ENCODE measurements around the gene GJB1. TPM values are rescaled to one million over a fixed set of nuclear protein-coding genes. Genes with fewer than 3 reads are reported as not detected.

Gene GJB1
- total RNA-seq, 1 donor from 2014 or later: not detected

DNA sequence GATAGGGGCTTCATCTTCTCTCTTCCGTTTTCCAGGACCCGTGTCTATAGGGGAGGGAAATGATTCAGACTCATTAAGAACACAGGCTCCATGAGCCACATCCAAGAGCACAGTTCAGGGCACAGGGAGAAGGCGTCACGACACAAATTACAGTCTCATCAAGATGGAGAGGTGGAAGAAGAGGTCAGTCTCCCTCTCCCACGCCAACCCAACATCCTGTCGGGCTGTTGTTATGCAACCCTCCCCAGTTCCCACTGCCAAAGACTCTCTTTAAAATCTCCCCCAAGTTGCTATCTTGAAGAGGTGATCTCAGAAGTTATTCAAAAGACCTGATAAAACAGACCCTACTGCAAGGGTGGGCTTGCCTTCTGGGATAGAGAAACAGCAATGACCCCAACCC lies 18.3 kb downstream of the GJB1 start:
- Histone ChIP-seq H3K27me3 (ENCODE audit: control insufficient read depth, insufficient read depth, low read length) (no peaks in the 10 kb centered on the region), H3K36me3 (ENCODE audit: control insufficient read depth, insufficient read depth, low read length) (peaks cover 5% of the 10 kb centered on the region), H3K4me3 (ENCODE audit: low read depth, low read length) (no peak overlapping the region)
- TF ChIP-seq CTCF (IDR thresholded peaks at IDR 0.05; ENCODE audit: insufficient read depth, low read length, severe bottlenecking): no peak
- no peak for FAIRE-seq
- DNase-seq (ENCODE audit: low read depth): no peak

DNA sequence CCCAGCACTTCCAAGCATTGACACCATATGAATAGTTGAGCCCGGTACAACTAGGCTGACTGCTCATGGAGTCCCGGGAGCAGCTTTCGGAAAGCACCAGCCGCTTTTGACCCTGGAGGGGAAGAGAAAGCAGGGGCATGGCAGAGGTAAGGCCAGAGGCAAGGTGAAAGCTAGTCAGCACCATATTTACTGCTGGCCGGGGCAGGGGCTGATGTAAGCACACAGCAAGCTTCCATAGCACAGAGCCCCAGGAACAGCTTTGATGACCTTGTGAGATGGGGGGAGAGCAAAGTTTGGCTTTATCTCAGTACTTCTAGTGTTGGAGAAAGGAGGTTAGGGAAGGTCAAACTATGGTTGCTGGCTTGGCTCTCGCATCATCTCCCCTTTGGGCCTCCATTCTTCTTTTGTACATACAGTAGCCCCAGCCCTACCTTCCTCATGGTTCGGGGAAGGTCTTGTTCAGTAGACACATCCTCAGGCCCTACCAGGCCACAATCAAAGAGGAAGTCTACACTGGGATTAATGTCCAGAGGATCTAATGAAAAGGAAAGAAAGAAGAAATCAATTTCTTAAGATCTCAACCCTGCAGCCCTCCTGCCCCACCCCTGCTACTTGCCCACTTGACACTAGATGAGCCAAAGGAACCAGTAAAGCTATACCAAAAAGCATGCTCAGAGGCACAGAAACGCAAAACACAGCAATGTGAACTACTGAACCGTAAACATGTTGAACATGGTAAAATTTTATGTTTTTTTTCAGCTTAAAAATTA lies 21.5 kb downstream of the GJB1 start:
- no peaks in the 10 kb centered on the region for H3K27me3 ChIP-seq (ENCODE audit: control insufficient read depth, insufficient read depth, low read length)
- peaks cover 7% of the 10 kb centered on the region for H3K36me3 ChIP-seq (ENCODE audit: control insufficient read depth, insufficient read depth, low read length)
- DNase-seq (ENCODE audit: low read depth) (no peak), FAIRE-seq (no peak)
- H3K4me3 ChIP-seq (ENCODE audit: low read depth, low read length): no peak overlapping the region
- TF ChIP-seq CTCF (IDR thresholded peaks at IDR 0.05; ENCODE audit: insufficient read depth, low read length, severe bottlenecking): no peak

GRCh38 chrX:71245159-71245558 lies 22.1 kb downstream of the GJB1 start:
- no peak overlapping the region for H3K4me3 ChIP-seq (ENCODE audit: low read depth, low read length)
- TF ChIP-seq CTCF (IDR thresholded peaks at IDR 0.05; ENCODE audit: insufficient read depth, low read length, severe bottlenecking): no peak
- peak; percentile 51 for DNase-seq (ENCODE audit: low read depth)
- FAIRE-seq: peak; percentile 86
- H3K27me3 ChIP-seq (ENCODE audit: control insufficient read depth, insufficient read depth, low read length): no peaks in the 10 kb centered on the region
- H3K36me3 ChIP-seq (ENCODE audit: control insufficient read depth, insufficient read depth, low read length): peaks cover 7% of the 10 kb centered on the region

DNA sequence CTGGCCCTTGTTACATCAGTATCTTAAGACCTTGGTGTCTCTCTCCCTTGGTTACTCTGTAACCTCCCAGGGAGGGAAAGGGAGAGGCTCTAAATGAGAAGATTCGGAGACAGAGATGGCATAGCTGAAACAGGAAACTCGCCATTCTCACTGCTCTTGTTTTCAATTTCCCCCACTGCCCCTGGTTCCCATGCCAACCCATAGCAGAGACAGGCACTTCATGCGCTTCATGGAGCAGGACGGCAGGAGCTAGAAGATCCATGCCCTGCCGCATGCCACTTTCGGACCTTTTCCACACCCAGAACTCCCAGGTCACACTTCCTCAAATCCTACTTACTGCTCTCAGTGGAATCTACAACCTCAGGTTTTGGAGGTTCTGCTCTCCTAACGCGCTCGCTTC lies 27.8 kb downstream of the GJB1 start:
- no peak for TF ChIP-seq CTCF (IDR thresholded peaks at IDR 0.05; ENCODE audit: insufficient read depth, low read length, severe bottlenecking)
- Histone ChIP-seq H3K4me3 (ENCODE audit: low read depth, low read length) (no peak overlapping the region), H3K27me3 (ENCODE audit: control insufficient read depth, insufficient read depth, low read length) (no peaks in the 10 kb centered on the region), H3K36me3 (ENCODE audit: control insufficient read depth, insufficient read depth, low read length) (peaks cover 4% of the 10 kb centered on the region)
- no peak for FAIRE-seq
- no peak for DNase-seq (ENCODE audit: low read depth)

DNA sequence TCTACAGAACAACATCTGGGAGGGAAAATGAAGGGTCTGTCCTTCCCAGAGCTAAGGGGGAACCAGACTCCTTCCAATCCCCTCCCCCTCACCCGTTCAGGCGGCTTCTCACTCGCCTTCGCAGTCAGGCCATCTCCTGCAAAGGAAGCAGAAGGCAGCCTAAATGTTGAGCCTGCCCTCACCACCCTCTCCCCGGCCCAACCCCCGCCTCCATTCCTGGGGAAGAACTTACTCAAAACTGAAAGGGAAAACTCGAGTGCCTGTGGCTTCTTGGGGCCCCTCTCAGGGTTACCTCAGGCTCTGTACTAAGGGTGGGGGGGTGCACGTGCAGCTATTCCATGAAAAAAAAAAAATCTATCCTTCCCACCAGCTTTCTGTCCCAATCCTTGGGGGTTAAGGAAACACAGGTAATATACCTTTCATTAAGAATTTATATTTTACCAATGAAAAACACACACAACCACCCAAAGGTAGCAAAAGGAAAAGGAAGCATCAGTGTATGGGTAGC lies 28.5 kb downstream of the GJB1 start:
- peaks cover 2% of the 10 kb centered on the region for H3K36me3 ChIP-seq (ENCODE audit: control insufficient read depth, insufficient read depth, low read length)
- TF ChIP-seq CTCF (IDR thresholded peaks at IDR 0.05; ENCODE audit: insufficient read depth, low read length, severe bottlenecking): no peak
- FAIRE-seq: no peak

More for the DNA sequence above, 28.5 kb downstream of the GJB1 start:
- no peak for DNase-seq (ENCODE audit: low read depth)
- Histone ChIP-seq H3K27me3 (ENCODE audit: control insufficient read depth, insufficient read depth, low read length) (no peaks in the 10 kb centered on the region), H3K4me3 (ENCODE audit: low read depth, low read length) (no peak overlapping the region)
